Sigmoid colon (tissue), 4 donors: Measurements from ENCODE around the gene SH2D5.

ENCODE experiments used
- EP300 ChIP-seq, 4 donors: sonication (generic); formaldehyde crosslinking; IDR thresholded peaks; one replicate each; pipeline ENCODE4 v1.6.1; 2017; ENCODE audit warnings: antibody characterized with exemption in 4 of 4
- POLR2A ChIP-seq, 2 donors: fragments of 450-650 bp; IDR thresholded peaks; one replicate each; pipeline ENCODE4 v1.6.1; 2016; ENCODE audit warnings: antibody characterized with exemption in 2 of 2, mild to moderate bottlenecking in 2 of 2, moderate library complexity in 2 of 2
- POLR2AphosphoS5 ChIP-seq, 4 donors: sonication (generic); formaldehyde crosslinking; IDR thresholded peaks; one replicate each; pipeline ENCODE4 v1.6.1; 2017; ENCODE audit warnings: antibody characterized with exemption in 4 of 4
- TF ChIP-seq, protein P1 (sequence below), 4 experiments: fragments of 450-650 bp in 3 of 4; fragments of 200-600 bp in 1 of 4; IDR thresholded peaks; one replicate each; pipeline ENCODE4 v1.5.1; 2016 to 2019; ENCODE audit warnings: antibody characterized with exemption in 4 of 4, mild to moderate bottlenecking in 3 of 4, moderate library complexity in 2 of 4

- TF ChIP-seq, protein P1, sequence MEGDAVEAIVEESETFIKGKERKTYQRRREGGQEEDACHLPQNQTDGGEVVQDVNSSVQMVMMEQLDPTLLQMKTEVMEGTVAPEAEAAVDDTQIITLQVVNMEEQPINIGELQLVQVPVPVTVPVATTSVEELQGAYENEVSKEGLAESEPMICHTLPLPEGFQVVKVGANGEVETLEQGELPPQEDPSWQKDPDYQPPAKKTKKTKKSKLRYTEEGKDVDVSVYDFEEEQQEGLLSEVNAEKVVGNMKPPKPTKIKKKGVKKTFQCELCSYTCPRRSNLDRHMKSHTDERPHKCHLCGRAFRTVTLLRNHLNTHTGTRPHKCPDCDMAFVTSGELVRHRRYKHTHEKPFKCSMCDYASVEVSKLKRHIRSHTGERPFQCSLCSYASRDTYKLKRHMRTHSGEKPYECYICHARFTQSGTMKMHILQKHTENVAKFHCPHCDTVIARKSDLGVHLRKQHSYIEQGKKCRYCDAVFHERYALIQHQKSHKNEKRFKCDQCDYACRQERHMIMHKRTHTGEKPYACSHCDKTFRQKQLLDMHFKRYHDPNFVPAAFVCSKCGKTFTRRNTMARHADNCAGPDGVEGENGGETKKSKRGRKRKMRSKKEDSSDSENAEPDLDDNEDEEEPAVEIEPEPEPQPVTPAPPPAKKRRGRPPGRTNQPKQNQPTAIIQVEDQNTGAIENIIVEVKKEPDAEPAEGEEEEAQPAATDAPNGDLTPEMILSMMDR (IDR thresholded peaks at IDR 0.05), result no peak
- TF ChIP-seq POLR2A (IDR thresholded peaks at IDR 0.05) (no peak), POLR2AphosphoS5 (IDR thresholded peaks at IDR 0.05) (no peak), EP300 (IDR thresholded peaks at IDR 0.05) (no peak)
These were observed 34.8 kb upstream of the SH2D5 start for GRCh38 chr1:20767271-20767670.
